AG09309 (cell line): ENCODE data around the gene DOLPP1.

ENCODE experiments used
- DNase-seq: peaks from one replicate; pipeline ENCODE4 v3.0.0-alpha.2; 2010; ENCODE audit warnings: low read depth
- H3K4me3 ChIP-seq: 2 replicates; pipeline ENCODE4 v1.5.1; 2011; ENCODE audit warnings: mild to moderate bottlenecking, low read depth, low read length, moderate library complexity; ENCODE audit not compliant: control insufficient read depth
- TF ChIP-seq, protein P1 (sequence below): IDR thresholded peaks from 2 replicates; pipeline ENCODE4 v1.5.1; 2011; ENCODE audit warnings: mild to moderate bottlenecking, low read depth, low read length, inconsistent platforms; ENCODE audit not compliant: insufficient read depth, control insufficient read depth; ENCODE audit errors: missing control alignments

The DOLPP1 gene

GRCh38 chr9:129131300-129132145 is 50.6 kb downstream of the DOLPP1 start:
- TF ChIP-seq, protein P1, sequence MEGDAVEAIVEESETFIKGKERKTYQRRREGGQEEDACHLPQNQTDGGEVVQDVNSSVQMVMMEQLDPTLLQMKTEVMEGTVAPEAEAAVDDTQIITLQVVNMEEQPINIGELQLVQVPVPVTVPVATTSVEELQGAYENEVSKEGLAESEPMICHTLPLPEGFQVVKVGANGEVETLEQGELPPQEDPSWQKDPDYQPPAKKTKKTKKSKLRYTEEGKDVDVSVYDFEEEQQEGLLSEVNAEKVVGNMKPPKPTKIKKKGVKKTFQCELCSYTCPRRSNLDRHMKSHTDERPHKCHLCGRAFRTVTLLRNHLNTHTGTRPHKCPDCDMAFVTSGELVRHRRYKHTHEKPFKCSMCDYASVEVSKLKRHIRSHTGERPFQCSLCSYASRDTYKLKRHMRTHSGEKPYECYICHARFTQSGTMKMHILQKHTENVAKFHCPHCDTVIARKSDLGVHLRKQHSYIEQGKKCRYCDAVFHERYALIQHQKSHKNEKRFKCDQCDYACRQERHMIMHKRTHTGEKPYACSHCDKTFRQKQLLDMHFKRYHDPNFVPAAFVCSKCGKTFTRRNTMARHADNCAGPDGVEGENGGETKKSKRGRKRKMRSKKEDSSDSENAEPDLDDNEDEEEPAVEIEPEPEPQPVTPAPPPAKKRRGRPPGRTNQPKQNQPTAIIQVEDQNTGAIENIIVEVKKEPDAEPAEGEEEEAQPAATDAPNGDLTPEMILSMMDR: peak; percentile 99
- no peak overlapping the region for H3K4me3 ChIP-seq
- no peak for DNase-seq

DNA sequence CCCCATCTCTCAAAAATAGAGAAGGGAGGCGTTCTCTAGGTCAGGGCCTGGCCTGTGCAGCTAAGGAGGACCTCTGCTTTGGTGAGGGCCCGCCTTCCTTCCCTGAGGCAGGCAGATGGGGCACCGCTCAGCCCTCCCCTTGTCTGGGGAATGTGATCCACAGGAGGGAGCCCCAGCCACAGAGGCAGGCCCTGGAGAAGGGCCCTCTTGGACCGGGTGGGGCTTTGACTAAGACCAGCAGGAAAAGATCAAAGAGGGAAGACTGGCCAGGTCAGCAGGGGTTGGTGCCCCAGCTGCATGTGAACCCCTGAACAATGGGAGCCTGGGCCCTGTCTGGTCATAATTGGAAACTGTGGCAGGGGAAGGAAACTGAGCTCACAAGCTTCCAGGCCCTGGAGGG is 52.2 kb downstream of the DOLPP1 start:
- H3K4me3 ChIP-seq: no peak overlapping the region
- DNase-seq: no peak
- TF ChIP-seq, protein P1: no peak

- TF ChIP-seq, protein P1: no peak
- no peak overlapping the region for H3K4me3 ChIP-seq
- DNase-seq: no peak
Observed at GRCh38 chr9:129135476-129135875, 54.6 kb downstream of the DOLPP1 start.

GRCh38 chr9:129136446-129137035 is 55.6 kb downstream of the DOLPP1 start:
- DNase-seq: no peak
- TF ChIP-seq, protein P1: no peak
- no peak overlapping the region for H3K4me3 ChIP-seq

- no peak for DNase-seq
- H3K4me3 ChIP-seq: no peak overlapping the region
- TF ChIP-seq, protein P1: no peak
Observed at GRCh38 chr9:129137292-129138143, 56.6 kb downstream of the DOLPP1 start.

DNA sequence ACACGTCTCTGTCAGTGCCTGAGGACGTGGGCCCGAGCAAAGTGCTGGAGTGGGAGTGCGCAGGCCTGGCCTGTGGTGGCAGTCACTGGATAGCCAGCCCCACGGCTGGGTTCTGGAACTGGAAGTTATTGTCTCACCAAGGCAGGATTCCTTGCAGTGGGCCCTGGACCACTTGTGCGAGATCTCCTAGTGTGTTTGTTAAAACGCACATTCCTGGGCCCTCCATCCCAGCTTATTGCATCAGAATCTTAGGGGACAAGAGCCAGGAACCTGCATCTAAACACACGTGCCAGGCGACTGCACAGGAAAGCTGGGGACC is 57.2 kb downstream of the DOLPP1 start:
- TF ChIP-seq, protein P1: no peak
- DNase-seq: no peak
- no peak overlapping the region for H3K4me3 ChIP-seq
